ENCODE data around the gene SSBP2. TPM values are rescaled to one million over a fixed set of nuclear protein-coding genes. Genes with fewer than 3 reads are reported as not detected.
A peak's percentile ranks its signal among the peaks of the same experiment; 100 is the strongest.

Gene SSBP2
- total RNA-seq, 6 donors from 2014 or later: 23.0 to 110 (median 32.9) TPM

- H3K27ac ChIP-seq: no peak overlapping the region
- WGBS, 2 donors: 80 to 82% methylated on average over 6 of the region's 6 CpGs
- ATAC-seq (ENCODE audit: low FRiP score in 2 of 2): no peak
- no peaks in the 10 kb centered on the region for H3K27me3 ChIP-seq
- peaks cover 0 to 3% (median 0%) of the 10 kb centered on the region in 4 donors for H3K36me3 ChIP-seq
- TF ChIP-seq POLR2AphosphoS5 (IDR thresholded peaks at IDR 0.05) (no peak), EP300 (IDR thresholded peaks at IDR 0.05) (no peak), CTCF (IDR thresholded peaks at IDR 0.05) (no peak), POLR2A (IDR thresholded peaks at IDR 0.05) (no peak)
- no peaks in the 10 kb centered on the region for H3K9me3 ChIP-seq
- H3K4me1 ChIP-seq: no peaks in the 10 kb centered on the region
- DNase-seq: no peak
- no peak overlapping the region for H3K4me3 ChIP-seq
Measured at GRCh38 chr5:81435023-81435422, 315.9 kb downstream of the SSBP2 start.

GRCh38 chr5:81429985-81430384 lies 320.9 kb downstream of the SSBP2 start:
- peaks cover 0 to 3% (median 0%) of the 10 kb centered on the region in 4 donors for H3K36me3 ChIP-seq
- no peak for DNase-seq
- H3K27ac ChIP-seq: no peak overlapping the region
- peaks cover 10 to 14% (median 12%) of the 10 kb centered on the region in 4 donors for H3K4me1 ChIP-seq
- no peaks in the 10 kb centered on the region for H3K9me3 ChIP-seq
- H3K4me3 ChIP-seq: no peak overlapping the region
- no peak for ATAC-seq (ENCODE audit: low FRiP score in 2 of 2)
- H3K27me3 ChIP-seq: no peaks in the 10 kb centered on the region
- TF ChIP-seq CTCF (IDR thresholded peaks at IDR 0.05) (no peak), POLR2A (IDR thresholded peaks at IDR 0.05) (no peak), POLR2AphosphoS5 (IDR thresholded peaks at IDR 0.05) (no peak), EP300 (IDR thresholded peaks at IDR 0.05) (no peak)

GRCh38 chr5:81429363-81429762 lies 321.5 kb downstream of the SSBP2 start:
- no peak for ATAC-seq (ENCODE audit: low FRiP score in 2 of 2)
- TF ChIP-seq POLR2AphosphoS5 (IDR thresholded peaks at IDR 0.05) (no peak), CTCF (IDR thresholded peaks at IDR 0.05) (no peak), EP300 (IDR thresholded peaks at IDR 0.05) (no peak), POLR2A (IDR thresholded peaks at IDR 0.05) (no peak)

GRCh38 chr5:81428861-81429260 lies 322.0 kb downstream of the SSBP2 start:
- H3K27ac ChIP-seq: peak overlapping the region in 1 of 4 donors; percentile 48
- H3K4me1 ChIP-seq: peaks cover 10 to 14% (median 12%) of the 10 kb centered on the region in 4 donors
- no peak overlapping the region for H3K4me3 ChIP-seq
- DNase-seq (no peak), ATAC-seq (ENCODE audit: low FRiP score in 2 of 2) (no peak)
- H3K27me3 ChIP-seq: no peaks in the 10 kb centered on the region
- no peaks in the 10 kb centered on the region for H3K36me3 ChIP-seq
- no peak for TF ChIP-seq POLR2A (IDR thresholded peaks at IDR 0.05)
- TF ChIP-seq POLR2AphosphoS5 (IDR thresholded peaks at IDR 0.05): no peak
- no peak for TF ChIP-seq CTCF (IDR thresholded peaks at IDR 0.05)
- no peak for TF ChIP-seq EP300 (IDR thresholded peaks at IDR 0.05)
- H3K9me3 ChIP-seq: no peaks in the 10 kb centered on the region

More at GRCh38 chr5:81429363-81429762, 321.5 kb downstream of the SSBP2 start:
- peak overlapping the region in 1 of 4 donors; percentile 48 for H3K27ac ChIP-seq
- no peak overlapping the region for H3K4me3 ChIP-seq
- no peak for DNase-seq
- no peaks in the 10 kb centered on the region for H3K9me3 ChIP-seq
- 73 to 75% methylated on average over 3 of the region's 3 CpGs for WGBS, 2 donors
- peaks cover 10 to 14% (median 12%) of the 10 kb centered on the region in 4 donors for H3K4me1 ChIP-seq
- no peaks in the 10 kb centered on the region for H3K27me3 ChIP-seq
- H3K36me3 ChIP-seq: no peaks in the 10 kb centered on the region

DNA sequence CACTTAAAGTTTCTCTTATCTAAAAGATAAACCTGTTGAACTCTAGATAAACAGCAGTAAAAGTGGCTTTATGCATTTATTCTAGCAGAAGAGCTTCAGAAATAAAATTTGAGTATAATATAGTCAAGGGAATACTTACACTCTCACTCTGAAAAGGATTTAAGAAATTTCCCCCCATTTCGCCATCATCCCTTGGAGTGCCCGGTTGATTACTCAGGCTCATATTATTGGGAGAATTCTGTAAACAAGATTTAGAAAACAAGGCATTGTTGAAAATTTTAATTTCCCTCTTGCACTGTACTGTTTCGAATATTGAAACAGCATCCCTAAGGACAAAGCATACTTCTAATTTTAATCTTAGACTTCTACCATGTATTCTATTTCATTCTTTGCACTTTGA lies 322.5 kb downstream of the SSBP2 start:
- no peak for DNase-seq
- Histone ChIP-seq H3K4me1 (peaks cover 10 to 14% (median 12%) of the 10 kb centered on the region in 4 donors), H3K27me3 (no peaks in the 10 kb centered on the region), H3K4me3 (no peak overlapping the region), H3K9me3 (no peaks in the 10 kb centered on the region), H3K36me3 (no peaks in the 10 kb centered on the region), H3K27ac (no peak overlapping the region)
- ATAC-seq (ENCODE audit: low FRiP score in 2 of 2): no peak
- TF ChIP-seq POLR2AphosphoS5 (IDR thresholded peaks at IDR 0.05) (no peak), EP300 (IDR thresholded peaks at IDR 0.05) (no peak), CTCF (IDR thresholded peaks at IDR 0.05) (no peak), POLR2A (IDR thresholded peaks at IDR 0.05) (no peak)
- 72 to 86% methylated on average over 3 of the region's 3 CpGs for WGBS, 2 donors
